Lower lobe of right lung (tissue), 2 donors: Measurements from ENCODE around the gene DYTN. TPM values are rescaled to one million over a fixed set of nuclear protein-coding genes. Genes with fewer than 3 reads are reported as not detected.

Source experiments
- ATAC-seq, 2 donors: fragments of 200-7000 bp; cut with Tn5 transposase; one replicate each; pipeline ENCODE4 v1.9.1; 2020 to 2022; ENCODE audit warnings: mild to moderate bottlenecking in 2 of 2, moderate library complexity in 2 of 2
- DNase-seq: peaks from one replicate; pipeline ENCODE4 v3.0.0-alpha.2; 2020
- H3K27ac ChIP-seq: fragments of 200-600 bp; one replicate; pipeline ENCODE4 v1.8.0; 2022
- H3K27me3 ChIP-seq: fragments of 200-600 bp; one replicate; pipeline ENCODE4 v1.8.0; 2022; ENCODE audit warnings: low read depth
- H3K36me3 ChIP-seq: fragments of 200-600 bp; one replicate; pipeline ENCODE4 v1.8.0; 2022; ENCODE audit warnings: mild to moderate bottlenecking
- H3K4me1 ChIP-seq: fragments of 200-600 bp; one replicate; pipeline ENCODE4 v1.8.0; 2022
- H3K4me3 ChIP-seq: fragments of 200-600 bp; one replicate; pipeline ENCODE4 v1.8.0; 2022; ENCODE audit warnings: mild to moderate bottlenecking
- H3K9me3 ChIP-seq: fragments of 200-600 bp; one replicate; pipeline ENCODE4 v1.8.0; 2022
- CTCF ChIP-seq: fragments of 200-600 bp; IDR thresholded peaks from one replicate; pipeline ENCODE4 v1.8.0; 2022; ENCODE audit warnings: antibody characterized with exemption, mild to moderate bottlenecking
- intact Hi-C: fragments of 100-400 bp; cut with DNase I; formaldehyde crosslinking; loops from one replicate; pipeline ENCODE4 v1.11.0; 2022
- total RNA-seq: library from RNA; stranded (reverse); fragmentation: NEBNext Ultra II Directional; extraction: Animal tissue kit (Norgen Biotek cat#: 25700); gene quantifications from one replicate; pipeline ENCODE4 v1.2.1, GENCODE V29; 2021
- donor health status: DM: no; HTN: yes; CAD: no; lungs with severe emphysema.

DYTN gene
- total RNA-seq, 1 donor from 2014 or later = not detected

GRCh38 chr2:206647985-206648384 lies 70.2 kb downstream of the DYTN start:
- no peak for DNase-seq
- Histone ChIP-seq H3K36me3 (no peaks in the 10 kb centered on the region), H3K9me3 (no peaks in the 10 kb centered on the region), H3K27me3 (peaks cover 3% of the 10 kb centered on the region), H3K4me1 (no peaks in the 10 kb centered on the region), H3K27ac (no peak overlapping the region), H3K4me3 (no peak overlapping the region)
- intact Hi-C loops = no loop called here
- no peak for TF ChIP-seq CTCF
- no peak for ATAC-seq

GRCh38 chr2:206642075-206643025 lies 75.8 kb downstream of the DYTN start, which contains the start of gene FAM237A:
FAM237A (plus strand) TSS chr2:206642487; CDS start chr2:206644237, 1,750 bp downstream.
- peak; percentile 41 for DNase-seq
- H3K4me1 ChIP-seq = no peaks in the 10 kb centered on the region
- no peak within 1 kb of the TSS for H3K4me3 ChIP-seq
- ATAC-seq = peak; percentile 34 to 52
- intact Hi-C loops = no loop called here
- H3K27me3 ChIP-seq = peaks cover 35% of the 10 kb centered on the region
- H3K36me3 ChIP-seq = no peaks in the 10 kb centered on the region
- H3K9me3 ChIP-seq = no peaks in the 10 kb centered on the region
- no peak within 1 kb of the TSS for H3K27ac ChIP-seq
- no peak for TF ChIP-seq CTCF

GRCh38 chr2:206641226-206641625 lies 77.0 kb downstream of the DYTN start:
- no peak for ATAC-seq
- intact Hi-C loops = no loop called here
- TF ChIP-seq CTCF = no peak
- H3K27me3 ChIP-seq = peaks cover 35% of the 10 kb centered on the region
- no peak for DNase-seq
- no peak overlapping the region for H3K4me3 ChIP-seq
- no peaks in the 10 kb centered on the region for H3K36me3 ChIP-seq
- no peaks in the 10 kb centered on the region for H3K4me1 ChIP-seq
- no peak overlapping the region for H3K27ac ChIP-seq
- no peaks in the 10 kb centered on the region for H3K9me3 ChIP-seq

GRCh38 chr2:206639636-206640035 lies 78.6 kb downstream of the DYTN start:
- no peaks in the 10 kb centered on the region for H3K9me3 ChIP-seq
- no peaks in the 10 kb centered on the region for H3K4me1 ChIP-seq
- no peak overlapping the region for H3K4me3 ChIP-seq
- intact Hi-C loops = no loop called here
- TF ChIP-seq CTCF = no peak
- H3K27ac ChIP-seq = no peak overlapping the region
- ATAC-seq = no peak
- no peaks in the 10 kb centered on the region for H3K36me3 ChIP-seq
- no peak for DNase-seq
- H3K27me3 ChIP-seq = peaks cover 35% of the 10 kb centered on the region

- no peak for ATAC-seq
- intact Hi-C loops = no loop called here
- no peak for DNase-seq
- no peak for TF ChIP-seq CTCF
- H3K9me3 ChIP-seq = no peaks in the 10 kb centered on the region
- H3K4me1 ChIP-seq = no peaks in the 10 kb centered on the region
- no peaks in the 10 kb centered on the region for H3K36me3 ChIP-seq
- no peak overlapping the region for H3K4me3 ChIP-seq
- H3K27ac ChIP-seq = no peak overlapping the region
- peaks cover 6% of the 10 kb centered on the region for H3K27me3 ChIP-seq
Measured at GRCh38 chr2:206635015-206635414, 83.2 kb downstream of the DYTN start.
